Subcutaneous abdominal adipose tissue (tissue), 5 donors: ENCODE data around the gene TPST2.

Experiments
- H3K27ac ChIP-seq: one replicate; pipeline ENCODE4 v1.7.0; 2013; ENCODE audit warnings: low read depth, mild to moderate bottlenecking, inconsistent platforms, low read length, moderate library complexity
- H3K27me3 ChIP-seq, 5 donors: one replicate each; pipeline ENCODE4 v1.7.0; 2013; ENCODE audit warnings: low read length in 5 of 5, inconsistent platforms in 1 of 5; ENCODE audit not compliant: control insufficient read depth in 5 of 5, insufficient read depth in 4 of 5
- H3K36me3 ChIP-seq, 5 donors: one replicate each; pipeline ENCODE4 v1.7.0; 2013; ENCODE audit warnings: low read length in 5 of 5; ENCODE audit not compliant: control insufficient read depth in 5 of 5, insufficient read depth in 5 of 5
- H3K4me1 ChIP-seq, 5 donors: one replicate each; pipeline ENCODE4 v1.7.0; 2013; ENCODE audit warnings: low read length in 5 of 5, mild to moderate bottlenecking in 3 of 5, moderate library complexity in 1 of 5; ENCODE audit not compliant: control insufficient read depth in 5 of 5, insufficient read depth in 5 of 5
- H3K4me3 ChIP-seq, 5 donors: one replicate each; pipeline ENCODE4 v1.7.0; 2013; ENCODE audit warnings: low read length in 5 of 5, low read depth in 1 of 5
- H3K9ac ChIP-seq, 5 donors: one replicate each; pipeline ENCODE4 v1.7.0; 2013; ENCODE audit warnings: low read length in 5 of 5, mild to moderate bottlenecking in 4 of 5, moderate library complexity in 3 of 5
- H3K9me3 ChIP-seq, 5 donors: one replicate each; pipeline ENCODE4 v1.7.0; 2013; ENCODE audit warnings: low read length in 5 of 5; ENCODE audit not compliant: control insufficient read depth in 5 of 5
- donor health status: healthy.
- donor health status: healthy.
- donor health status: healthy.
- donor health status: healthy.
- donor health status: healthy.

The TPST2 gene

GRCh38 chr22:26551568-26551967 lies 38.4 kb downstream of the TPST2 start:
- Histone ChIP-seq H3K9ac (no peak overlapping the region), H3K4me1 (peaks cover 5 to 73% (median 45%) of the 10 kb centered on the region in 5 donors), H3K27ac (peak overlapping the region; percentile 63), H3K36me3 (peaks cover 0 to 5% (median 0%) of the 10 kb centered on the region in 5 donors), H3K27me3 (no peaks in the 10 kb centered on the region), H3K9me3 (no peaks in the 10 kb centered on the region), H3K4me3 (no peak overlapping the region)

DNA sequence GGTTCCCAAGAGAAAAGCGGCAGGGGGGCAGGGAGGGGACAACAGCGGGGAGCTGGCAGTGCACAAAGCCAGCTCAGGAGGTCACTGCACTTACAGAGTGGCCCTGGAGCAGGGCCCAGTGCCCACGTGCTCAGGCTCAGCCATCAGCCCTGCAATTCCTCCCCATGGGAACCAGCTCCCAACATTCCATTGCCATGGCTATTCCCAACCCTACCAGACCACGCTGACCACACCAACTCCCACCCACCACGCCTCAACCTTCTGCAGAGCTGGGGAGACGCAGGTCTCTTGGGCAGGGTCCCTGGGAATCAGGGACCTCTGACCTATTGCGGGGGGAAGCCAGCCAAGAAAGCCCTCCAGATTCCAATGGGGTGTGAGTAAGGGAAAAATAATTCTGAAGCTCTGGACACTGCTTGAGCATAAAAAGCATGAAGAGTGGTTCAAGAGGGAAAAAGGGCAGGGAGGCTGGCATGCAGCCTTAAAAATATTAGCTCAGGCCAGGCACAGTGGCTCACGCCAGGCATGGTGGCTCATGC lies 39.4 kb downstream of the TPST2 start:
- H3K27ac ChIP-seq, result peak overlapping the region; percentile 63

DNA sequence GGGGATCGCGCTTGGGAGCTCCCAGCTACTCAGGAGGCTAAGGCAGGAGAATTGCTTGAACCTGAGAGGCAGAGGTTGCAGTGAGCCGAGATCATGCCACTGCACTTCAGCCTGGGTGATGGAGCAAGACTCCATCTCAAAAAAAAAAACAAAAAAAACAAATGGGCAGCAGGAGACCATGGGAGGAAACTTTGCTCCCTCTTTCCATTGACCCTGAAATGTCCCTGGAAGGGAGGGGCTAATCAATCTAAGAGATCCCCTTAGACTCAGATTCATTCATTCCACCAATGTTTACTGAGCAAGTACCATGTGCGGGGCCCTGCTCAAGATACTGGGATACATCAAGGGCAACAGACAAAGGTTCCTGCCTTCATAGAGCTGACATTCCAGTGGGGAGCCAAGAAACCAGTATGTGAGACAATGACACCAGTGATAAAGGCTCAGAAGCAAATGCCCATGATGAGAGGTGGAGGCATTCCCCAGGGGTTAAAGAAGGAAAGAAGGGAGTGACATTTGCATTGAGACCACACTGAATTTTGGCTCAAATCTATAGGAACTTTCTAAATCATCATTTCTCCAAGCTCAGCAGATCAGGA lies 39.9 kb downstream of the TPST2 start:
- H3K9ac ChIP-seq, result peak overlapping the region in 1 of 5 donors; percentile 21
- peak overlapping the region; percentile 63 for H3K27ac ChIP-seq
- H3K4me3 ChIP-seq, result no peak overlapping the region
- peaks cover 5 to 75% (median 47%) of the 10 kb centered on the region in 5 donors for H3K4me1 ChIP-seq
- H3K36me3 ChIP-seq, result no peaks in the 10 kb centered on the region
- H3K27me3 ChIP-seq, result no peaks in the 10 kb centered on the region
- H3K9me3 ChIP-seq, result no peaks in the 10 kb centered on the region

More for the DNA sequence above, 39.4 kb downstream of the TPST2 start:
- Histone ChIP-seq H3K9me3 (no peaks in the 10 kb centered on the region), H3K27me3 (no peaks in the 10 kb centered on the region), H3K36me3 (peaks cover 0 to 2% (median 0%) of the 10 kb centered on the region in 5 donors), H3K4me3 (no peak overlapping the region), H3K4me1 (peaks cover 5 to 75% (median 50%) of the 10 kb centered on the region in 5 donors), H3K9ac (peak overlapping the region in 2 of 5 donors; percentile 21 to 25)

DNA sequence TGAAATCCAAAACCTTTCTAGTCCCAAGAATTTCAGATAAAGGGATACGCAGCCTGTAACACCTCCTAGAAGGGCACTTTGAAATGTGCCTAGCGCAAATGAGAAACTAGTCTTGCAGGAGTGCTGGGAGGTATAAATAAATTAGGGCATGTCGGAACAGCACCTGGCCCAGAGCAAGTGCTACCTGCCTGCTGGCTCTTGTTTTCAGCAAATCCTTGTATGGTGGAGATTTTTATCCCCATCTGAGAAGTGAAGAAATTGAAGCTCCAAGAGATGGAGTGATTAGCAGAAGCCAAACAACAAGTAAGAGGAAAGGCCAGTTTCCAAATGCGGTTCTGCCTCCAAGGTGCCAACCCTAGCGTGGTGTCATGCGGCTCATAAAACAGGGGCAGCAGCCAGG lies 40.9 kb downstream of the TPST2 start:
- H3K9ac ChIP-seq, result no peak overlapping the region
- peaks cover 5 to 75% (median 47%) of the 10 kb centered on the region in 5 donors for H3K4me1 ChIP-seq
- no peak overlapping the region for H3K4me3 ChIP-seq
- no peaks in the 10 kb centered on the region for H3K27me3 ChIP-seq
- no peaks in the 10 kb centered on the region for H3K9me3 ChIP-seq
- no peak overlapping the region for H3K27ac ChIP-seq
- no peaks in the 10 kb centered on the region for H3K36me3 ChIP-seq

- H3K4me3 ChIP-seq, result no peak overlapping the region
- H3K27me3 ChIP-seq, result no peaks in the 10 kb centered on the region
- H3K9ac ChIP-seq, result no peak overlapping the region
- H3K27ac ChIP-seq, result no peak overlapping the region
- H3K36me3 ChIP-seq, result peaks cover 0 to 3% (median 0%) of the 10 kb centered on the region in 5 donors
- no peaks in the 10 kb centered on the region for H3K9me3 ChIP-seq
- peaks cover 5 to 74% (median 51%) of the 10 kb centered on the region in 5 donors for H3K4me1 ChIP-seq
These were observed 41.6 kb downstream of the TPST2 start for GRCh38 chr22:26548303-26548702.

DNA sequence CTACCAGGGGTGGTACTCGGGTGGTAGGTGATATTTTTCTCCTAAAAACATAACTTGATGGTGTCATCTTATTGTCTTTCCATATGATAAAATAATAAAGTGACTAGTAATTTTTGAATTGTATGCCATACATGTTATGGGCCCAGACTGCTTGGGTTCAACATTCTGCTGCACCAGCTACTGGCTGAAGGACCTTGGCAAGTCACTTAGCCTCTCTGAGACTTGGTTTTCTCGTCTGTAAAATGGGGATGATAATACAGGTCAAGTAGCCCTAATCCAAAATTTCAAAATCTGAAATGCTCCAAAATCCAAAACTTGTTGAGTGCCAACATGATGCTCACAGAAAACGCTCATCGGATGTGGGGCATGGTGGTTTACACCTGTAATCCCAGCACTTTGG lies 42.1 kb downstream of the TPST2 start:
- Histone ChIP-seq H3K27me3 (no peaks in the 10 kb centered on the region), H3K4me1 (peaks cover 5 to 70% (median 51%) of the 10 kb centered on the region in 5 donors), H3K9ac (no peak overlapping the region), H3K27ac (no peak overlapping the region), H3K4me3 (no peak overlapping the region), H3K9me3 (no peaks in the 10 kb centered on the region), H3K36me3 (peaks cover 0 to 4% (median 3%) of the 10 kb centered on the region in 5 donors)

DNA sequence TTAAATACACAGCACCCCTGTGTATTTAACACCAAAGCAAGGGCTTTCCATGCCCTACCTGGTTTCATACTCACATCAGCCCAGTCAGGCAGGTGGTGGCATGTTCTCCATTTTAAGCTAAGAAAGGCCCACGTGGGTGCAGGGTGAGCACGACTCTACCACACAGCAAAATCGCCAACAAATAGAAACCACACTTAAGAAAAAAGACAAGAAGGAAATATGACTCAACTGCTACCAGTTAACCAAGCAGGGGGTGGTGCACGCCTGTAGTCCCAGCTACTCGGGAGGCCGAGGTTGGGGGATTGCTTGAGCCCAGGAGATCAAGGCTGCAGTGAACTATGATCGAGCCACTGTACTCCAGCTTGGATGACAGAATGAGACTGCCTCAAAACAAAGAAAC lies 42.5 kb downstream of the TPST2 start:
- no peak overlapping the region for H3K4me3 ChIP-seq
- H3K36me3 ChIP-seq, result peaks cover 0 to 9% (median 5%) of the 10 kb centered on the region in 5 donors
- H3K27me3 ChIP-seq, result no peaks in the 10 kb centered on the region
- no peak overlapping the region for H3K27ac ChIP-seq
- peaks cover 5 to 71% (median 54%) of the 10 kb centered on the region in 5 donors for H3K4me1 ChIP-seq
- H3K9ac ChIP-seq, result no peak overlapping the region
- H3K9me3 ChIP-seq, result no peaks in the 10 kb centered on the region

- no peak overlapping the region for H3K27ac ChIP-seq
- H3K4me1 ChIP-seq, result peaks cover 5 to 67% (median 49%) of the 10 kb centered on the region in 5 donors
- peak overlapping the region in 2 of 5 donors; percentile 11 to 41 for H3K9ac ChIP-seq
- H3K36me3 ChIP-seq, result peaks cover 0 to 16% (median 13%) of the 10 kb centered on the region in 5 donors
- no peaks in the 10 kb centered on the region for H3K9me3 ChIP-seq
- no peak overlapping the region for H3K4me3 ChIP-seq
- H3K27me3 ChIP-seq, result no peaks in the 10 kb centered on the region
These were observed 43.6 kb downstream of the TPST2 start for GRCh38 chr22:26546282-26546681.

DNA sequence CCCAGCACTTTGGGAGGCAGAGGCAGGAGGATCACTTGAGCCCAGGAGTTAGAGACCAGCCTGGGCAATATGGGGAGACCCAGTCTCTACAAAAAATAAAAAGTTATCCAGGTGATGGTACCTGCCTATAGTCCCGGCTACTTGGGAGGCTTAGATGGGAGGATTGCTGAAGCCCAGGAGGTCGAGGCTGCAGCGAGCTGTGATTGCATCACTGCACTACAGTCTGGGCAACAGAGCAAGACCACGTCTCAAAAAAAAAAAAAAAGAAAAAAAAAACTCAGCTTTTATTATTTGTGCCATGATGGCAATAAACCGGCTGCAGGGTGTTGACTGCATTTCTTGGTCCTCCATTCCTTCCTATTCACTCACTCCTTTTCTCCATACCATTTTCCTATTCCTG lies 44.1 kb downstream of the TPST2 start:
- no peak overlapping the region for H3K27ac ChIP-seq
- no peaks in the 10 kb centered on the region for H3K27me3 ChIP-seq
- peaks cover 5 to 63% (median 44%) of the 10 kb centered on the region in 5 donors for H3K4me1 ChIP-seq
- peaks cover 0 to 21% (median 17%) of the 10 kb centered on the region in 5 donors for H3K36me3 ChIP-seq
- H3K4me3 ChIP-seq, result no peak overlapping the region
- H3K9me3 ChIP-seq, result no peaks in the 10 kb centered on the region
- peak overlapping the region in 2 of 5 donors; percentile 11 to 41 for H3K9ac ChIP-seq

- peak overlapping the region; percentile 6 for H3K27ac ChIP-seq
- no peaks in the 10 kb centered on the region for H3K27me3 ChIP-seq
- H3K4me3 ChIP-seq, result no peak overlapping the region
- H3K9ac ChIP-seq, result no peak overlapping the region
- peaks cover 0 to 25% (median 22%) of the 10 kb centered on the region in 5 donors for H3K36me3 ChIP-seq
- no peaks in the 10 kb centered on the region for H3K9me3 ChIP-seq
- peaks cover under 1 to 58% (median 40%) of the 10 kb centered on the region in 5 donors for H3K4me1 ChIP-seq
These were observed 44.5 kb downstream of the TPST2 start for GRCh38 chr22:26545385-26545784.
